Measurements from ENCODE around the gene ARG2. TPM values are rescaled to one million over a fixed set of nuclear protein-coding genes. Genes with fewer than 3 reads are reported as not detected.
A peak's percentile ranks its signal among the peaks of the same experiment; 100 is the strongest.

ARG2 gene
- total and polyA plus RNA-seq, 10 of the 15 experiments (the other 5 are each of a cell fraction or from before 2014, with no cell fraction given), result 0.48 to 7.8 (median 1.1) TPM

GRCh38 chr14:67602076-67602475 is 17.6 kb upstream of the ARG2 start:
- FAIRE-seq (no peak), ATAC-seq (no peak), DNase-seq (ENCODE audit: low read depth, low spot score) (no peak)
- Histone ChIP-seq H3K4me3 (no peak overlapping the region), H3K4me1 (ENCODE audit: control insufficient read depth, insufficient read depth, low read length) (peaks cover 9% of the 10 kb centered on the region; the same call in 1 of the 2 replicates), H2AFZ (ENCODE audit: control insufficient read depth, low read depth, low read length) (no peak overlapping the region), H3K9ac (ENCODE audit: control insufficient read depth, insufficient read depth, low read length) (no peak overlapping the region), H3K9me3 (replicated peaks; ENCODE audit: control insufficient read depth, insufficient read depth, low read length) (peaks cover 2% of the 10 kb centered on the region; the same call in 1 of the 3 replicates), H4K20me1 (ENCODE audit: control insufficient read depth, insufficient read depth) (no peaks in the 10 kb centered on the region), H3K27ac (ENCODE audit: control insufficient read depth, insufficient read depth) (no peak overlapping the region), H3K27me3 (replicated peaks in 1 of 2; ENCODE audit: control insufficient read depth in 2 of 2, insufficient read depth in 2 of 2, low read length in 1 of 2) (no peaks in the 10 kb centered on the region), H3K36me3 (ENCODE audit: control insufficient read depth in 2 of 2, insufficient read depth in 2 of 2, low read length in 1 of 2) (no peaks in the 10 kb centered on the region), H3K4me2 (ENCODE audit: control insufficient read depth, insufficient read depth) (no peak overlapping the region; the same call in 1 of the 2 replicates), H3K79me2 (ENCODE audit: control insufficient read depth, insufficient read depth, low read length) (peaks cover 10% of the 10 kb centered on the region)
- in situ Hi-C loops (cut with MboI) (no loop called here), intact Hi-C loops (cut with micrococcal nuclease; ENCODE audit: unreplicated experiment) (no loop called here)
- ChIA-PET CTCF (interaction anchor here (1.0 to 1.2 kb wide), 2 partner anchors 72 to 100 kb away, joined by 3 read pairs; partner anchors contain the start of gene RDH12), SMC1A (ENCODE audit: uncharacterized antibody, unreplicated experiment) (interaction anchor here (0.7 to 1.1 kb wide), 4 partner anchors 17 to 76 kb away, joined by 3 read pairs; no protein-coding TSS in a partner anchor), POLR2A (interaction anchor here (1.2 kb wide), 1 partner anchor 93 kb away, joined by 3 read pairs; the partner anchor contains the start of gene RDH11), RAD21 (ENCODE audit: unreplicated experiment) (interaction anchor here (0.8 kb wide), 1 partner anchor 65 kb away, joined by 3 read pairs; no protein-coding TSS in a partner anchor)
- no TSS peak for BruUV-seq (replicated peaks)
- peak; percentile 24; the same call in 1 of the 2 replicates for TF ChIP-seq SPI1 (IDR thresholded peaks at IDR 0.05; ENCODE audit: borderline replicate concordance, insufficient read depth, low read depth, low read length)
- TF ChIP-seq BHLHE40 (IDR thresholded peaks at IDR 0.05; ENCODE audit: borderline replicate concordance in 1 of 2, low read depth in 2 of 2, low read length in 1 of 2), result peak in 1 of 2 experiments; percentile 55; a peak in 1 of 4 replicates
- TF ChIP-seq HDAC6 (IDR thresholded peaks at IDR 0.05; ENCODE audit: unreplicated experiment), result no peak
- 53% methylated on average over 7 of the region's 7 CpGs for WGBS (ENCODE audit: insufficient coverage, insufficient replicate concordance, low lambda C conversion rate, missing lambda C conversion rate)

- no peaks in the 10 kb centered on the region for H3K27me3 ChIP-seq (replicated peaks in 1 of 2; ENCODE audit: control insufficient read depth in 2 of 2, insufficient read depth in 2 of 2, low read length in 1 of 2)
- no peak overlapping the region for H3K4me3 ChIP-seq
- 3% methylated on average over 5 of the region's 5 CpGs for WGBS (ENCODE audit: insufficient coverage, insufficient replicate concordance, low lambda C conversion rate, missing lambda C conversion rate)
- H3K9ac ChIP-seq (ENCODE audit: control insufficient read depth, insufficient read depth, low read length), result no peak overlapping the region
- FAIRE-seq (peak; percentile 85), DNase-seq (ENCODE audit: low read depth, low spot score) (peak; percentile 71), ATAC-seq (peak; percentile 83)
- peaks cover 10% of the 10 kb centered on the region for H3K79me2 ChIP-seq (ENCODE audit: control insufficient read depth, insufficient read depth, low read length)
- intact Hi-C loops (cut with micrococcal nuclease; ENCODE audit: unreplicated experiment) (no loop called here), in situ Hi-C loops (cut with MboI) (no loop called here)
- RAD21 ChIA-PET (ENCODE audit: unreplicated experiment), result interaction anchor here (0.8 kb wide), 1 partner anchor 64 kb away, joined by 3 read pairs; no protein-coding TSS in a partner anchor
- H3K4me2 ChIP-seq (ENCODE audit: control insufficient read depth, insufficient read depth), result peak overlapping the region; percentile 66
- peaks cover 9% of the 10 kb centered on the region; the same call in 1 of the 2 replicates for H3K4me1 ChIP-seq (ENCODE audit: control insufficient read depth, insufficient read depth, low read length)
- CTCF ChIA-PET, result interaction anchor here (1.0 to 1.9 kb wide), 3 partner anchors 32 to 99 kb away, joined by 3 to 7 read pairs (median 3); partner anchors contain the start of gene RDH12
- no peaks in the 10 kb centered on the region for H3K36me3 ChIP-seq (ENCODE audit: control insufficient read depth in 2 of 2, insufficient read depth in 2 of 2, low read length in 1 of 2)
- H4K20me1 ChIP-seq (ENCODE audit: control insufficient read depth, insufficient read depth), result no peaks in the 10 kb centered on the region
- H2AFZ ChIP-seq (ENCODE audit: control insufficient read depth, low read depth, low read length), result peak overlapping the region; percentile 54; the same call in 1 of the 2 replicates
- no TSS peak for BruUV-seq (replicated peaks)
- peak overlapping the region; percentile 39 for H3K27ac ChIP-seq (ENCODE audit: control insufficient read depth, insufficient read depth)
- H3K9me3 ChIP-seq (replicated peaks; ENCODE audit: control insufficient read depth, insufficient read depth, low read length), result peaks cover 2% of the 10 kb centered on the region; the same call in 1 of the 3 replicates
- SMC1A ChIA-PET (ENCODE audit: uncharacterized antibody, unreplicated experiment), result interaction anchor here (0.7 to 1.1 kb wide), 3 partner anchors 16 to 75 kb away, joined by 3 read pairs; no protein-coding TSS in a partner anchor
- POLR2A ChIA-PET, result no interaction called here
- TF ChIP-seq MTA2 (IDR thresholded peaks at IDR 0.05; ENCODE audit: low read depth), result no peak
- TF ChIP-seq CBX5 (IDR thresholded peaks at IDR 0.05; ENCODE audit: low read depth), result no peak
- TF ChIP-seq NFIC (IDR thresholded peaks at IDR 0.05; ENCODE audit: low read depth, low read length), result no peak
- TF ChIP-seq IRF4 (IDR thresholded peaks at IDR 0.05; ENCODE audit: low read depth, low read length), result no peak
- no peak for TF ChIP-seq RELA (IDR thresholded peaks at IDR 0.05; ENCODE audit: borderline replicate concordance, partially characterized antibody)
- TF ChIP-seq TAF1 (IDR thresholded peaks at IDR 0.05; ENCODE audit: borderline replicate concordance, low read depth, low read length), result peak; percentile 46; the same call in 1 of the 2 replicates
- TF ChIP-seq IRF5 (IDR thresholded peaks at IDR 0.05; ENCODE audit: borderline replicate concordance), result no peak
- TF ChIP-seq POU2F2 (IDR thresholded peaks at IDR 0.05; ENCODE audit: borderline replicate concordance, low read depth, low read length), result peak; percentile 71; the same call in 1 of the 3 replicates
- no peak for TF ChIP-seq USF1 (IDR thresholded peaks at IDR 0.05; ENCODE audit: borderline replicate concordance, extremely low read length, insufficient read depth, low read depth, low read length)
- TF ChIP-seq TCF3 (IDR thresholded peaks at IDR 0.05; ENCODE audit: borderline replicate concordance, insufficient read depth, low read depth, low read length), result 0 out of 2 replicates have a peak, but pooled peaks have one; percentile 28
Observed at GRCh38 chr14:67602995-67603545, 16.6 kb upstream of the ARG2 start.
